Stimulated activated CD8-positive, alpha-beta memory T cell treated with anti-CD3 and anti-CD28 coated beads, Interleukin-4, amount 100 ng/mL, for 48 hours (primary cell): ENCODE results near the gene SP6.

Source experiments
- DNase-seq: peaks from one replicate; pipeline ENCODE4 v3.0.0-alpha.2; 2020

The SP6 gene

DNA sequence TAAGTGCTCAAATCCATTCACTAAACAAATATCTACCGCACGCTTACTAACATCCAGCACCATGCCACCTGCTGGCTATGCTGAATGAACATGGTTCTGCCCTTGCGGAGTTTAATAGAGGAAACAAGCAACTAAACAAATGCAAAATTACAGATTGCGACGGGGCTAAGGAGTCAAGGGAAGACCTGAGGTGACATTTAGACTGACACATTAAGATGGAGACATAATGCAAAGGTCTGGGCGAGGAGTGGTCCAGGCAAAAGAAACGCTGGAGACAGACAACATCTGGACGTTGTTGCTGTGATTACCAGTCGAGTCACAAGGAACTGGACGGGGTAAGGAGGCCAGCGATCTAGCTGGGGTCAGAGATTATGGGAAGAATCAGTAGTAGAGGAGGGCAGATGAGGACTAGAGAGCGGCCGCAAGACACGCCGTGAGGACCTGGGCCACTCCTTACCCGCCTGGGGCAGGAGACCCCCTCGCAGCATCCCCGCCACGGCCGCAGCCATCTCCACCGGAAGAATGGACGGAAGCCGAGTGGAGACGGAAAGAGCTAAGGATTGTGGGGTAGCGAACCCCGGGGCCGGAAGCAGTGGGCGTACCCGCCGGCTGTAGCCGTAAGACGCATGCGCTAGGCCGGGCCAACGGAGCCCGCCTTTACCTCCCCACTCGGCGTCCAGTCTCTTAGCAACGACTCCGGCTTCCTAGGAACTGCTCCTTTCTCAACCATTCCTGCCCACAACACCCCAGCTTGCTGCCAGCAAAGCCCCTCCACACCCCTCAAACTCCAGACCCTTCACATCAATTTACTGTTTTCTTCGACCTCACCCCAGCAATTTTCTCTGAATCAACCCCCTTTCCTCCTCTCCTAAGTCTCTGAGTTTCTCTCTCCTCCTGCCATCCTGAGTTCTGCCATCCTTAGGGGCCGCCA lies 19.7 kb downstream of the SP6 start, which contains the start of the genes LRRC46 and MRPL10:
Gene LRRC46, plus strand, starts transcription at position 668 of the 931 bp plus-strand sequence. CDS start 320 bp downstream, outside the sequence.
Gene MRPL10, minus strand, starts transcription at position 539 of the 931 bp plus-strand sequence. Its CDS starts 30 bp downstream, at position 509.
- peak; percentile 95 for DNase-seq

DNA sequence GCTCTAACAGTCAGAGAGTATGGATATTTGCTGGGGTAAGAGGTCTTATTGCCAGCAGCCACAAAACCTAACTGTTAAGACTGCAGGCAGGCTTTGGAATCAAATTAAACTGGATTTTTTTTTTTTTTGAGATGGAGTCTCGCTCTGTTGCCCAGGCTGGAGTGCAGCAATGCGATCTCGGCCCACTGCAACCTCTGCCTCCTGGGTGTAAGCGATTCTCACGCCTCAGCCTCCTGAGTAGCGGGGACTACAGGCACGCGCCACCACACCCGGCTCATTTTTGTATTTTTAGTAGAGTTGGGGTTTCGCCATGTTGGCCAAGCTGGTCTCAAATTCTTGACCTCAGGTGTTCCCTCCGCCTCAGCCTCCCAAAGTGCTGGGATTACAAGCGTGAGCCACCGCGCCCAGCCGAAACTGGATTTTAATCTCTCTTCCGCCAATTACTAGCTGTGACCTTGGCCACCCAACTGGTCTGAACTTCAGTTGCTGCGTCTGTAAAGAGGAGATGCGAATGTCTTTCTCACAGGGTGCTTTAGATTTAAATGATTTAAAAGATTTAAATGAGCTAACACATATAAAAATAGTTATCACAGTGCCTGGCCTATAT lies 20.5 kb downstream of the SP6 start:
- DNase-seq: no peak

GRCh38 chr17:47829870-47830269 lies 21.1 kb downstream of the SP6 start:
- no peak for DNase-seq

- DNase-seq: no peak
Measured at GRCh38 chr17:47823519-47823918, 27.4 kb downstream of the SP6 start.

DNA sequence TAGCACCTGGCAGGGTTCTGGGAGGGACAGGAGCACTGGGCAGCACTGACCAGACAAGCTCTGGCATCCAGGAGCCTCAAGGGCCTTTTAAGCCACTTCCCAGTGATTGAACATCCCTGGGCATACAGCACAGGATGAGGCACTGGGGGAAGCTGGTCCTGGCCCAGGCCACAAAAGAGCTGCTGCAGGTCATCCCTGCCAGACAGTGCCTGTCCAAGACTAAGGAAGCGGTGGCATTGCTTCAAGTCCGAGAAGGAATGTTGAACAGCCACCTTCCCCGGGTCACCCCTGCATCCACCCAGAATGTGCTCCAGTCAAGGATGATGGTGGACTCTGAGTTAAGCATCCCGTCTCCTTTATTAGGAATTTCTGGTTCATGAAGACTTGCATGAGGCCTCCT lies 28.2 kb downstream of the SP6 start:
- no peak for DNase-seq

- DNase-seq: peak; percentile 82
Measured at GRCh38 chr17:47821424-47822391, 29.3 kb downstream of the SP6 start, which contains the start of gene OSBPL7. OSBPL7 (minus strand) TSS chr17:47821794; CDS start chr17:47820278, 1,516 bp downstream.

DNA sequence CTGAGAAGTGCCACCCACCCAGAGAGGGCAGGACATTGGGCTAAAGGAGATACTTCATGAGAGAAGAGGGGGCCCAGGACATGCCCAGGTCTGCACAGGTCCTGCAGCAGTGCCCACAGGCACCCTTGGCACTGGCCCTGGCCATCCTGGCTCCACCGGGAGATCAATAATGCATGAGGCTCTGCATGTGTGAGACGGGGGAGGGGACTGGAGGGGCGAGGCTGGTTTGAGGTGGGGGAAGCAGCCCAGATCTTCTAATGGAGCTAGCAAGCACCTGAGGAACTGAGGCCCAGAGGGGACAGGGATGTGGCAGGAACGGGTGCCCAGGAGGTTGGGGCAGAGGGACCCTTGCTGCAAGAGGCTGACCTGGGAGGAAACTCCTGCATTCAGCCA lies 29.9 kb downstream of the SP6 start:
- no peak for DNase-seq

DNA sequence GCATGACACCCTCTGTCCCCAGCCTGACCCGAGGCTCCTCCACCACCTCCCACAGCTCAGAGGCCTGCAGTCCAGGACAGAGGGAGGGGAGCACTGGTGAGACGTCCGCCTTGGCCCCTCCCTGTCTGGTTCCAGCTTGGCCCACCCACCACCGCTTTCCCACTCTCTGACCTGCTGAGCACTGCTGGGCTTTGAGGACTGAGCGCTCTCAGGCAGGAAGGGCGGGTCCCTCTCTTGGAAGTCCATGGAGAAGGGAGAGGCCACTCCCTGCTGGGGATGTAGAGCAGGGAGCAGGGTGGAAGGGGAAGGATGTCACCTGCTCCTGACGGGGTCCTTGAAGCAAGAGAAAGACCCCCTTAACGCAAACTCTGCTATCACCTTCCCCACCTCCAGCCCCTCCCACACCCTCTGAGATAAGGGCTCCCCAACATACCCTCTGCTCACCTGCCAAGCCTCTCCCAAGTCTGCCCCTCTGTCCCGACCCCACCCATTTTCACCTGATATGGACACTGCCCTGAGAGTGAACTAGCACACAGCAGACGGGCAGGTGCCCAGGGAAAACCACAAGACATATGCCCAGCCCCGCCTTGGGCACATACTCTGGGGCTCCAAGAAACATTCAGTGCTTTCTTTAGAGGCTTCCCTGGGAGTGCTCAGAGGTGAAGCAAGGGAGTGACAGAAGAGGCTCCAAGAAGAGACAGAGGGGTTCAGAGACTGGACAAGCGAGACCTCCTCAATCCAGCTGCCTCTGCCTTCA lies 30.8 kb downstream of the SP6 start:
- no peak for DNase-seq

DNA sequence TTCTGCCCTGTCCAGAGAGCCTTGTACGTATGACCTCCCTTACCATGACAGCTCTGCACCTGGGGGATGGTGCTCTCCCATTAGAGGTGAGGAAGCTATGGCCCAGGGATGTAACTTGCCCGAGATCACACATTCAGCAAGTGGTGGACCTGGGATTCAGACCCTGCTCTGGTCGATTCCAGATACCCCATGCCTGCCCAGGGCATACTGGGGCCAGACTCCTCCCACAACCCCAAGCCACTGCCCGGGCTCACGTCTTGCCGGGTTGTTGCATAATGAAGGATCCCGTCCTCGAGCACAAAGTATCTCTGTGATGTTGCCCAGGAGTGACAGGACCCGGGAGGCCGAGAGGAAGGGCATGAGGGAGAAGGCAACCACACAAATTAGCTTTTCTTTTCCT lies 31.5 kb downstream of the SP6 start:
- DNase-seq: no peak

GRCh38 chr17:47818002-47818695 lies 32.8 kb downstream of the SP6 start:
- DNase-seq: no peak

DNA sequence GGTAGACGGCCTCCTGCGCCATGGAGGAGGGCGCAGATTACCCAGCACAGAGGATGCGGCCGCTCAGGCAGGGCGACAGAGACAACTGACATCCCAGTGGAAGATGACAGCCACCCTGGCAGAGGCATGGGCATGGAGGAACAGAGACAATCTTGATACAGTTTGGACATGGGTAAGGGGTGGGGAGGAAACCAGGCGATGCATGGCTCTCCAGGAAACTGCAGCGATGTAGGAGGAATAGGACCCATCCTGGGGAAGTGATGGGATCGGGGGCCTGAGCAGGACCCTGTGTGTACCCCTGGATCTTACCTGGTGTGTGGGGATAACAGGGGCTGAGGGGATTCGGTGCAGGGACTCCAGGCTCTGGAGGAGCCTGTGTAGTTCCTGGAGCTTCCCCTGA lies 34.0 kb downstream of the SP6 start:
- DNase-seq: no peak

- DNase-seq: no peak
Measured at GRCh38 chr17:47816111-47816735, 34.7 kb downstream of the SP6 start.

DNA sequence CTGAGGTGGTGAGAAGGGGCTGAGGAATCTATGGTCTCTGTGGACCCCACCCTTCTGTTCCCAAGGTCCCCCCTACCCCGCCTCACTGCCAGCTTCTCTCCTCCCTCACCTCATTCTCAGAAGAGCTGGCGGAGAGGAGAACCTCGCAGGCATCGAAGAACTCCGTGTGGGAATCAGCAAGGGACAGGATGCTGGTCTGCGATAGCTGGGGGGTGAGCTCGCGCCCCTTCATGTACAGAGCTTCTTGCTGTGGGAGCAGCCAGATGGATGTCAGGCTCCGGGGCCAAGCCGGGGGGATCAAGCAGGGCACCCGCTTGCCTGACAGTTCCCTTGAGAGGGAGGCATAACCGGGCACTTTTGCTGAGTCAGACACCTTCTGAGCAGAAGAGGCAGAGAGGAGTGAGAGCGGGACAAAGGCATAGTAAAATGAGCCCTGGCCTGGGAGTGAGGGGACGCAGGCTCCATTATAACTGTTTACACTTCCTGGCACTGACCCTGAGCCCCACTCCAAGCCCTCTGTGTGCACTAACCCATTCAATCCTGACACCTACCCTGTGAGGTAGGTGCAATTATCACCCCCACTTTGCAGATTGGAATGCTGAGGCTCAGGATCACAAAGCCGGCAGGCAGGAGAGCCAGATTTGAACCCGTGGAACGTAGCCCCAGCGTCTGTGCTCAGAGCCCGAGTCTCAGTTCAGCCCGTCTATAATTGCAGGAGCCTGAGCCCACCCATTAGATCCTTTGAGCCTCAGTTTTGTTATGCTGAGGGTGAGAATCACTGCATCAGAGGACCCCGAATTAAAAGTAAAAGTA lies 35.7 kb downstream of the SP6 start:
- DNase-seq: no peak

- no peak for DNase-seq
Measured at GRCh38 chr17:47813512-47814031, 37.4 kb downstream of the SP6 start.

GRCh38 chr17:47813077-47813476 lies 37.9 kb downstream of the SP6 start:
- no peak for DNase-seq

- DNase-seq: no peak
Measured at GRCh38 chr17:47812146-47812920, 38.6 kb downstream of the SP6 start.

DNA sequence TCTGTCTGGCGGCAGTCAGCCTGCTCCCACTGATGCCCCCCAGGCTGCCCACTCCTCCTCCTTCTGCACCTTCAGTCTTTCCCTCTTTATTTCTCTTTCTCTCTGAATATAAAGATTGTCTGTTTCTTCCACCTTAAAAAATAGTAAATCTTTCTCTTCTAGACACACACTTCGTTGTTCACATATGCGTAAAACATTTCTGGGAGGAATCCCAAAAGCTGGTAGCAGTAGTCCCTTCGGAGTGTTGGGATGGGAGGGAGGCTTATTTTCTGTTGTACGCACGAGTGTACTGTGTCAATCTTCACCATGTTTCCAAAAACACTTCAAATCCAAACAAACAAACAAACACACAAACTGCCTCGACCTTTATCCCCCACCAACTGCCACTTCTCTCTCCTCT lies 39.3 kb downstream of the SP6 start:
- DNase-seq: no peak

GRCh38 chr17:47810901-47811635 lies 39.9 kb downstream of the SP6 start:
- no peak for DNase-seq
